HL-60/S4 treated with phorbol 12-myristate 13-acetate at 8.2 ng/mL for 4 days and 3 days (cell line): ENCODE data around the gene POLD3.

Experiments used
- in situ Hi-C: fragments of 300-500 bp; cut with MboI; formaldehyde crosslinking; loops from 2 replicates; pipeline ENCODE4 v1.15.0; 2022; ENCODE audit warnings: low sequenced_read_pairs

Gene POLD3, protein sequence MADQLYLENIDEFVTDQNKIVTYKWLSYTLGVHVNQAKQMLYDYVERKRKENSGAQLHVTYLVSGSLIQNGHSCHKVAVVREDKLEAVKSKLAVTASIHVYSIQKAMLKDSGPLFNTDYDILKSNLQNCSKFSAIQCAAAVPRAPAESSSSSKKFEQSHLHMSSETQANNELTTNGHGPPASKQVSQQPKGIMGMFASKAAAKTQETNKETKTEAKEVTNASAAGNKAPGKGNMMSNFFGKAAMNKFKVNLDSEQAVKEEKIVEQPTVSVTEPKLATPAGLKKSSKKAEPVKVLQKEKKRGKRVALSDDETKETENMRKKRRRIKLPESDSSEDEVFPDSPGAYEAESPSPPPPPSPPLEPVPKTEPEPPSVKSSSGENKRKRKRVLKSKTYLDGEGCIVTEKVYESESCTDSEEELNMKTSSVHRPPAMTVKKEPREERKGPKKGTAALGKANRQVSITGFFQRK

DNA sequence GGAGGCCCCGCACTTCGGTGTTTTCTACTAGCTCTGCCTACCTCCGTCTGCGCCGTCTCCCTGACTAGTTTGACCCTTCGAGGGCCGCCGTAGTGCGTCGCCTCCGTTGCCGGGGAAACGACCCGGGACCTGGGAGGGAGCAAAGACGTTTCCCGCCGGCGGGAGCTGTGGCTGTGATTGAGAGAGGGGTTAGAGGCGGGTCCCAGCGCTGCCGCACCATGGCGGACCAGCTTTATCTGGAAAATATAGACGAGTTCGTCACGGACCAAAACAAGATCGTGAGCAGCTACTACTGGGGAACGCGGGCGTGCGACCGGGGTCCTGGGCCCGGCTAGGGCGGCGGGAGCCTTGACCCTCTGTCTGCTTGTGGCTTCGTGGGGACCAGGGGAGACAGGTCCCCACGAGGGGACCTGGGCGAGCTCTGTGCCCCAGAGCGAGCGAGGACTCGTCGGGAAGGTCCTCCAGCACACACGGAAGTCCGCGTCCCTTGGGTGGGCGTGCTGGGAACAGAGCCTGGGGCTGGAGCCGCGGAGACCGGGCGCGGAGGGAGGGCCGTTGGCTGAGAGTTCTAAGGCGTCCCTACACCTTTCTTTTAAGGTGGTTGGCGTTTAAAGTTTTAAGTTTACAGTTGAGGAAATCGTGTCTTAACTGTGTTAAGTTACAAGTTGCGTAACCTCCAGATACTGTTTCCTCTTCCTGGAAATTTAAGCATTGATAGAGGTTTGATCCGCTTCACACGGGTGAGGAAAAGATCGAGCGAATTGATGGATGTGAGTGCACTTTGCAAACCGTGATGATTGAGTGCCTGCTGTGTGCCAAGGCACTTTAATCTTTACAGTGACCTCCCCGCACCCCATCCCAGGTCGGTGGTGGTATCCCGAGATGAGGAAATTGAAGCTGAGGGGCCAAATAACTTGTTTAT is at the start of gene POLD3:
POLD3 (plus strand) TSS at position 142 of the 922 bp plus-strand sequence; CDS start at position 219, 77 bp downstream.
- in situ Hi-C loops = no loop called here

DNA sequence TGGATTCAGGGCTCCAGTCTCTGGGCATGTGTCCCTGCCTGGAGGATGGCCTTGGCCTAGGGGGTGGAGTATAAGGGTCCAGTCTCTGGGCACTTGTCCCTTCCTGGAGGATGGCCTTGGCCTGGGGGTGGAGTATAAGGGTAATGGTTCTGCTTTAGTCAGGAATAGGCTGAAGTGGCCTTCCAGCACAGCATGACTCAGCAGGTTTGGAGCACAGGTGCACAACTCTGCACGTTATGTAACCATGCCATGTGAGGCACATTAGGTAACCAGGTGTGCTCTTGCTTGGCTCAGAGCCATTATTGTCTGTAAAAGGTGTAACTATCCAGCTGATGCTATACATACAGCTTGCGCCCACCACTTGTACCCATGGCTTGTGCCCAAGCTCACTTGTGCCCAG is 48.4 kb upstream of the POLD3 start:
- in situ Hi-C loops = no loop called here

DNA sequence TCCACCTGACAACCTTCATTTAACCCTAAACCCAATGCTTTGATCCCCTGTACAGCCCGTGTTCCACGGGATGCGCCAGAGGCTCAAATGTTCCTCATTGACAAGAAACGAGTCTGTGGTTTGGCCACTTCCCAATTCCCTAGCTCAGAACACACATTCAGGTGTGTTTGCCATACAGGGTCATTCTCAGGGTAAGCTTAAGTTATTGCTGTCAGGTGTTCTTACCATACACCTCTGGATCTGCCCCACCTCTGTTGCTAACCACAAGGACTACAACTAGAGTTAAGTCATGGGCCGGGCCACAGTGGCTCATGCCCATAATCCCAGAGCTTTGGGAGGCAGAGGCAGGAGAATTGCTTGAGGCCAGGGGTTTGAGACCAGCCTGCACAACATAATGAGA is 45.6 kb upstream of the POLD3 start:
- in situ Hi-C loops = no loop called here

DNA sequence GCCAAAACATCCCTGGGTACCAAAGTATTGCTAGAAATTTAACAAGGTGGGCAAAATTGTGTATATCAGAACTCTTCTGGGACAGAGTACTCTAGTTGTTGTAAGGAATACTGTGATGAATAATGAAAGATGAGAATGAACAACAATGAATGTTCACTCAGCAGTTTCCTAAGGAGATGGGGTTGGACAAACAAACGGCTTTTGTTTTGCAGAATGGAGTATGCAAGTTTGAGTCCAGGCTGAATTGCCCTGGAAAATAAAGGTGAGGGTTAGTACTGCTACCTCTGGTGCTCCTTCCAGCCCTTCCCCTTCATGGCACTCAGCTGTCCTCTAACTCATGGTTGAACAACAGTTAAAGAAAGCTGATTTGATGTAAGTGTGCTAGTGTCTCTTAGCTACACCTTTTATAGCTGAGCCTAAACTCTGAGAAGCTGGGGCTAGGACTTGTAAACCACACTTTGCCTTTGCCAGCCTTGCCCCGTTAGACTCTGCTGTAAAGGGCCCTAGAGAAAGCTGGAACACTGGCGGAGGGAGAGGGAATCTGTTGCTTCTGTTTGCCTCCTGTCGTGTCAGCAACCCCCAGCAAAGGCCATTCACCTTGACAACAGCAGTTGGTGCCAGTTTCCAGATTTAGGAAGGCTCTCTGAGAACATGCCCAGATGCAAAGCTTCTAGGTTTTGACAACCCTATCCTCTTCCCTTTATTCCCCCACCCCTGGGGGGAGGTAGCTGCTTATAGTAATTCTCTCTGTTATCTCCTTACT is 41.2 kb upstream of the POLD3 start:
- in situ Hi-C loops = loop anchor here (25.0 kb wide), 1 partner anchor 289 kb away; no protein-coding TSS in a partner anchor

DNA sequence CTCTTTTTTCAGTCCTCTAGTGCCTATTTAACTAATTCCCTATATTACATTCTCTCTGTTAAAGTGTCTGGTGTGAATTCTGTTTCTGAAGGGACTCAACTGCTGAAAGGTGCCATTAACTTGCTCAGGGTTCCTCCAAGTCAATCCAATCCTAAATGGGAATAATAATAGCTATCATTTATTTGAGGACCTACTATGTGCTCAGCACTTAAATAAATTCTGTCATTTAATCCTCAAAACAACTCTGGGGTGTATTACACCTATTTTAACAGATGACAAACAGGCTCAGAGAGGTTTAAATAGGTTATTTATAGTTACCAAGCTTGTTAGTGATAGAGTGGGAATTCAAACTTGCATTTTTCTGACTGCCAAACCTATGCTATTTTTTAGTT is 40.6 kb upstream of the POLD3 start:
- in situ Hi-C loops = loop anchor here (25.0 kb wide), 1 partner anchor 289 kb away; no protein-coding TSS in a partner anchor

DNA sequence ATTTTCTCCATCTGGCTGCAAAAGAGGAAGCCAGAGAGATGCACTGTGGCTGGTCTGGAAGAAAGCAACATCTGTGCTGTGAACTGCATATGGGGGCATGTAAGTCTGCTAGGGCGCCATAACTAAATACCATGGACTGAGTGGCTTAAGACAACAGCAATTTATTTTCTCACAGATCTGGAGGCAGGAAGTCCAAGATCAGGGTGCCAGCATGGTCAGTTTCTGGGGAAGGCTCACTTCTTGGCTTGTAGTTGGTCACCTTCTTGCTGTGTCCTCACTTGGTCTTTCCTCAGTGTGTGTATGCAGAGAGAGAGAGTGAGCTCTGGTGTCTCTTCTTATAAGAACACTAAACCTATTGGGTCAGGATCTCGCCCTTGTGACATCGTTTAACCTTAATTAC is 34.9 kb upstream of the POLD3 start:
- in situ Hi-C loops = loop anchor here (25.0 kb wide), 1 partner anchor 295 kb away; no protein-coding TSS in a partner anchor

DNA sequence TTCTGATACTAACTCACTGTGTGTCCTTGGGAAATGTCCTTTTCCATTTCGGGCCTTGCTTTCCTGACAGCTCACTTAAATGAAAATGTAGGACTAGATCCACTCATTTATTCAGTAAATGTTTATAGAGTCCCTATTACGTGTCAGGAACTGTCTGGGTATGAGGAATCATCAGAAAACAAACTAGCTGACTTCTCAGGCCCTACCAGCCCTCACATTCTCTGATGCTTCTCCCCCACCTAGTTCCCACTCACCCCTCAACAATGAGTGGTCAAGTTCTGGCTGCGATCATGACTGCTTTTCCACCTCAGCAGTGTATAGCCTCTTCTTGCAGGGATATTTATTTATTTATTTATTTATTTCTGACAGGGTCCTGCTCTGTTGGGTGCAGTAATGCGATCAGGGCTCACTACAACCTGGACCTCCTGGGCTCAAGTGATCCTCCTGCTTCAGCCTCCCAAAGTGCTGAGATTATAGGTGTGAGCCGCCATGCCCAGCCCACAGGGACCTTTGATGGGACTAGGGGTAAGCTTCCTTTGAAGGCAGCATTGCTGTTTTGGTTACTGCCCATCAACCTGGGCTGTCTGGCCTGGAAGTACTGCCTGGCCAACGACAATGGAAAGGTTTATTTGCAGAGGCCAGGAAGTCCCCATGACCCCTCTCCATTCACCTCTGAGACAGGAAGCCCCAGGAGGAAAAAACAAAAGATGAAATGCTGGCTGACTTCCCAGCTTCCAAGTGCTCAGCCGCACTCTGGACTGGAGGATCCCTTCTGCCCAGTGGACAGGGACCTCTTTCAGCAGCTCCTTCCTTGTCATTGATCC is 33.1 kb upstream of the POLD3 start:
- in situ Hi-C loops = loop anchor here (25.0 kb wide), 1 partner anchor 297 kb away; no protein-coding TSS in a partner anchor

DNA sequence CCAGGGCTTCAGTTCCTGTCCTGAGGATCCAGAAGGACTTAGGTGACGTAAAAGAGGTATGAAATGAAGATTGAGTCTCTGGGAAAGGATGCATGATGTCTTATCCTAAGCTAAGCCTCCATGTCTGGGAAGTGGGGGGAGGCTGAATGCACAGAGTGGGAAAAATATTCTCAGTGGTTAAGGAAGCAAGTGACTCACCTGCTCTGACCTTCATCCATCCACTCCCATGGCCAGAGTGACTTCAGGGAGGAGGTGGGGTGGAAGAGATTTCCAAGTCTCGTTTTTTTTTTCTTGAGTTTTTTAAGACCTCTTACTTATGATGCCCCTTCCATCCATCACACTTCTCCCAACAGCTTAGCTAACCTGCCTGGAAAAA is 32.5 kb upstream of the POLD3 start:
- in situ Hi-C loops = loop anchor here (25.0 kb wide), 1 partner anchor 298 kb away; no protein-coding TSS in a partner anchor

DNA sequence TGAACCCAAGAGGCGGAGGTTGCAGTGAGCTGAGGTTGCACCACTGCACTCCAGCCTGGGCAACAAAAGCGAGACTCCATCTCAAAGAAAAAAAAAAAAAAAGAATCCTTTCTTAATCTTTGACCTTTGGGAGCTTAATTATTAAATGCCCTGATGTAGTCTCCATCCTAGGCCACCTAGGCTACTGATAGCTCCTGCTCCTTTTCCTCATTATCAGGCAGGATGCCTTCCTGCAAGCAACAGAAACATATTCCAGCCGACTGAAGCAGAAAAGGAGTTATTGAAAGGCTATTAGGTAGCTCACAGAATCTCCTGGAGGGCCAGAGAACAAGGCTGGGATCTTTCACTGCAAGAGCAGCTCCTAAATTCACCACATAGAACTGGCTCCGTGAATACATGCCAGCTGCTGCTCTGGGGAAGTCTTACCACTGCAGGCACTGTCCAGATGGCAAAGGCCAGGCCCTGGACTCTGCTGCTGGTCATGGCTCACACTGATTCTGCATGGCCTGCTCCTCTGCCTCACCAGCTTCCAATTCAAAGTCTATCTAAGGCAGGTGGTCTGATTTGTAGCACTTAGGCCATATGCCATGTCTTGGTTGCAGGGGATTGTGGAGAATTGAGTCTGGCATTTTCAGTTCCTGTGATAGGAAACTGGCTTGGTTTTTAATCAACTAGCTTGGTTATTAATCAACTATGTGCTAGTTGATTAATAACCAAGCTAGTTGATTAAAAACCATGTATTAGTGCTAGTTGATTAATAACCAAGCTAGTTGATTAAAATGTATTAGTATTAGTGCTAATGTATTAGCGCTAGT is 26.0 kb upstream of the POLD3 start:
- in situ Hi-C loops = loop anchor here (25.0 kb wide), 1 partner anchor 304 kb away; no protein-coding TSS in a partner anchor

DNA sequence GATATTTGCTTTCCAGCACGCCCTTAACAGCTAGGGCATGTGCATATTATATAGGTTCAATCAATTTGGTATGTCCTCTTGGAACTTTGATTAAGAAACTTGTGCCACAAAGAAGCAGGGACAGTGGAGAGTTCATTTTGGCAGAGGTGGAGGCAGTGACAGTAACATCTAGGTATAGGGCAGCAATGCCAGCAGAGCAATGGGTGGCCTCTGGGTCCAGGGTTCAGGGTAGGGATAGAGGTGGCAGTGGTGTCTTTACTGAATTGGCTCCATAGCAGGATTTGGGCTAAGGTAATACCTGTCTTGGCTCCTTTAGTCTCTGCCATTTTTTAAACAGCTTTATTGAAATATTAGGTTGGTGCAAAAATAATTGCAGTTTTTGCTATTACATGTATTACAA is 24.4 kb upstream of the POLD3 start:
- in situ Hi-C loops = loop anchor here (25.0 kb wide), 1 partner anchor 306 kb away; no protein-coding TSS in a partner anchor

DNA sequence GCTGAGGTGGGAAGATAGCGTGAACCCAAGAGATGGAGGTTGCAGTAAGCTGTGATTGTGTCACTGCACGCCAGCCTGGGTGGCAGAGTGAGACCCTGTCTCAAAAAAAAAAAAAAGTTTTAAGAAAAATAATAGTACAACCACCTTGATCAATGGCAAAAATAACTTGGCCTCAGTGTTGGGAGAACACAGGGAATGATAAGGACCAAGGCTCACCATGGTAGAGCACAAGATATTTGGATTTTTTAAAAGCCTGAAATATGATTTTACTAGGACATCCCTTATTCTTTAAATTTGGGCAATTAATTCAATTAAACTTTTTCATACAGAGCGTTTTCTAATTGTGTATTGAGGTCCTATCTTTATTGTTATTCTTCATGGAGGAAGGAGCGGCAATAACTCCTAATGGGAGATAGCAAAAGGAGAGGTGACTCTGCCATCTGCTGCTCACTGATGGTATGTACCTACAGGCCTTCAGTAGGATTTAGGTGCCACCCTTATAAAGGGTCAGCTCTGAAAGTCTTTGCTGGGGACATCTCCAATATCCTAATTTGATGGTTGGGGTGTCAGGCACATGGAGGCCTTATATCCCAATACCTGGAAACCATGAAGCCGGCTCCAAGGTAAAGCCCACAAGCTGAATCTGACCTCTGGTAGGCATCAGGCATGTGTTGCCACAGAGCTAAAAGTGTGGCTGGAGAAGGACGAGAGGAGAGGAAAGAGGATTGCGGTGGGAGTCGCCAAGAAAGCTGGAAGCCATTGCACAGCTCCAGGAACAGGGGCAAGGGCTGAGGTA is 21.9 kb upstream of the POLD3 start:
- in situ Hi-C loops = loop anchor here (10.0 to 25.0 kb wide), 2 partner anchors 116 to 308 kb away; no protein-coding TSS in a partner anchor

DNA sequence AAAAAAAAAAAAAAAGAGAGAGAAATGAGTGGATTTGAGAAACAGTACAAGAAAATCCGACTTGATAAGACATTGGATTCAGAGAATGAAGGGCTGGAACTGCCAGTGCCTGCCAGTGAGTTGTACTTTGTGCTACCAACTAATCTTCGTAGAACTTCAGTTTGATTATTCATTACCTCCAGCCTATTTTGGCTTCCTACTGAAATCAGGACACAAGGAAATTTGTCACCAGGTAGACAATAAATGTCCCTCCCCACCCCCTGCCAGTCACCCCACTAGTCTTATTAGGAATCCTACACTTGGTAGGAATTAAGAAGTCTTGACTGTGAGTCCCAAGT is 21.4 kb upstream of the POLD3 start:
- in situ Hi-C loops = loop anchor here (10.0 to 25.0 kb wide), 2 partner anchors 116 to 309 kb away; no protein-coding TSS in a partner anchor

DNA sequence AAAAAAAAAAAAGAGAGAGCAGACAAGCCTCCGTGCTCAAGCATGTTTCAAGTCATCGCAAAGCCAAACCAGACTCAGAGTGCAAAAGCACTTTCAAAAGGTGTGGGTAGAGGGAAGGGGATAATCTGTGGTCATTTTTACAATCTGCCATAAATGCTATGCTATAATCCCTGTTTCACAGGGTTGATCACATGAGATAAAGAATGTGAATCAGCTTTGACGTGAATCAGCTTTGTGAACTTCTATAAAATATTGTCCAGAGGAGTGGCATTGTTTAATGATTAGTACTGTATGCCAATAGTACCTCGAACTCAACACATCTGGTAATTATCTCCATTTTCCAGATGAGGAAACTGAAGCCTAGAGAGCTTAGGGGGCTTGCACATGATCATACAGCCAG is 20.0 kb upstream of the POLD3 start:
- in situ Hi-C loops = loop anchor here (10.0 to 25.0 kb wide), 2 partner anchors 118 to 310 kb away; no protein-coding TSS in a partner anchor

DNA sequence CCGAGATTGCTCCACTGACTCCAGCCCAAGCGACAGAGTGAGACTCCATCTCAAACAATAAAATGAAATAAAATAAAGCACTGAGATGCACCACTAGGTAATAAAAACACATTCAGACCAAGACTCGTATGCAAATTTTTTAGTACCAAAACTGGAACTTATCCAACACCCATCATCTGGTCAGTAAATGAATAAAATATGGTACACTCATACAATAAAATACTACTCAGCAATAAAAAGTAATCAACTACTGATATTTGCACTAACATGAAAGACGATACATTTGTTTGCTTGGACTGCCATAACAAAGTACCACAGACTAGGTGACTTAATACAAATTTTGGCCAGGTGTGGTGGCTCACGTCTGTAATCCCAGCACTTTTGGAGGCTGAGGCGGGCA is 17.8 kb upstream of the POLD3 start:
- in situ Hi-C loops = loop anchor here (10.0 to 25.0 kb wide), 2 partner anchors 120 to 312 kb away; no protein-coding TSS in a partner anchor

DNA sequence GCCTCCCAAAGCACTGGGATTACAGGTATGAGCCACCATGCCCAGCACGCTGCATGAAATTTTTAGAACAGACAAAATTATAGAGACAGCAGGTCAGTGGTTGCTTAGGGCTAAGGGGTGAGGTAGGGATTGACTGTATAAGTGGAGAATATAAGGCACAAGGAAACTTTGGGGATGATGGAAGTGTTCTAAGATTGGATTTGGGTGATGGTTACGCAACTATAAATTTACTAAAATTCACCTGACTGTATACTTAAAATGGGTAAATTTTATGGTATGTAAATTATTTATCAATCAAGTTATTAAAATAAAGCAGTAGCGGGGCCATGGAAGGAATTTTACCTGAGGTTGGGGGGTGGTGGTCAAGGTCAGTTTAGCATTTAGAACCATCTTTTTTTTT is 16.4 kb upstream of the POLD3 start:
- in situ Hi-C loops = loop anchor here (10.0 kb wide), 1 partner anchor 121 kb away; no protein-coding TSS in a partner anchor

DNA sequence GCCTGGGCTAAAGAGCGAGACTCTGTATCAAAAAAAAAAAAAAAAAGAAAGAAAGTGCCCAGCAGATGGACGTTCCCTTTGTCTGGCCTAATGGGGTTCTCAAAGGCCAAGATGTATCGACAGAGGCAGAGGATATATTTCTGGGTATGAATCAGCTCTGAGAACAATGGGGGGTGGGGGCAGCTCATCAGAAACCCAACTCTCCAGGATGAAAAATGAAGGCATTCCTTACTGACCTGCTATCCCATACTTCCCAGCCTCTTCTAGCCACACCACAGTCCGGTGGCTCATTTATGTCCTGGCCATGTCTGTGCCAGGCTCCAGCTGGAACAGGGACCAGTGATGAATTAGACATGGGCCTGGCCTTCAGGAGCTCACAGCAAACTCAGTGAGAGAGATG is 15.2 kb upstream of the POLD3 start:
- in situ Hi-C loops = loop anchor here (10.0 kb wide), 1 partner anchor 122 kb away; no protein-coding TSS in a partner anchor

DNA sequence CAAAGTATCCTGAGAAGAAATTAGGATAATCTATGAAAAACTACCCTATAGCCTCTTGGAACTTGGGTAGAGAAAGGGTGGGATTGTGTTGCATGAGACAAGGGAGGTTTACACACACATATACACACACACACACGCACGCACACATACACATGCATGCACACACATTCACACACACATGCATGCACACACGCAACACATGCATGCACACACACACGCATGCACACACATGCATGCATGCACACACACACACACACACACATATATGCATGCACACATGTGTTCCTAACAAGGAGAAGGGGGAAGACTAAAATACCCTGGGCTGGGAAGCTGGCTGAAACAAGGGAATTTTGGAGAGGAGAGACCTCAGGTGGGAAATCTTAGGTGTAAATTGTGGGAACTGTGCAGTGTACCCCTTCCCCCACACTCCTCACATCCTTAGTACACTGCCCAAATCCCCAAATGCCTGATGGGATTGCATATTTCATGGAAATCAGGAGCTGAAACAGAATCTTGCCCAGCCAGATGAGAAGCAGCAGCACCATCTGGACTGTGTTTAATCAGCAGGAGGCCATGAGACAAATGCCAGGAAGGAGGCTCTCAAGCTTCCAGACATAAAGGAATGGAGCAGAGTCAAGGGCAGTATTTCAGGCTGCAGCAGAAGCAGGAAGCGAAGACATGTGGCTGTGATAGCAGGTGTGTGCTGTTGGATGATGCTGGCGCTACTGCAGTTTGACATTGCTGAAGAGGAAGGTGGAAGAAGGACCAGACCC is 14.6 kb upstream of the POLD3 start:
- in situ Hi-C loops = loop anchor here (10.0 kb wide), 1 partner anchor 123 kb away; no protein-coding TSS in a partner anchor
